HG02759 (cell line): Measurements from ENCODE around the gene FASN.

ENCODE experiments used
- ATAC-seq: cut with Tn5 transposase; IDR thresholded peaks from one replicate; pipeline ENCODE4 v1.9.1; 2021; ENCODE audit warnings: mild to moderate bottlenecking, moderate library complexity; ENCODE audit not compliant: unreplicated experiment

The FASN gene

DNA sequence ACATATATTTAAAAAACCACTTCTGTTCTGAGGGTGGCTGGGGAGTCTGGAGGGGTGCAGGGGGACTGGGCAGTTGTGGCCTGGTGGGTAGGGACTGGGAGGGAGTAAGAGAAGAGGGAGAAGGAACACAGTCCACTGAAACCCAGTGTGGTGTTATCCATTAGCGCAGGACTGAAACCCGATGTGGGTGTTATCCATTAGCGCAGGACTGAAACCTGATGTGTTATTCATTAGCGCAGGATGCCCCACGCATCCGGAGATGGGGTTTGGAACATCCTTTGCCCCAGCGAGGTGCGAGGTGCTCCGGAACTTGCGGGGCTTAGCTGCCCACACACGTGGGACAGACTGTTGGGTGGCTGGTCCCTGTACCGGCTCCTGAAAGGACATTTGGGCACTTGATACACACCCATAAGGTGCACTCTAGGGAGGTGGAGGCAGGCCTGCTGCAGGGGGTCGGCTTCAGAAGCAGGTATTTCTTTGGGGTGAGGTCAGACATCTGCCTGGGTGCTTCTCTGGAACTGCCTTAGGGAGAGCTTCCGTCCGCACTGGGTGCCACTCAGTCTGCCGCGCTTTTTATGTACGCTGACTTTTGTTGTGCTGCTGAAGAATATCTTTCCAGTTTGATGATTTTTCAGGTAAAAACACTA is 20.3 kb upstream of the FASN start:
- ATAC-seq: no peak

DNA sequence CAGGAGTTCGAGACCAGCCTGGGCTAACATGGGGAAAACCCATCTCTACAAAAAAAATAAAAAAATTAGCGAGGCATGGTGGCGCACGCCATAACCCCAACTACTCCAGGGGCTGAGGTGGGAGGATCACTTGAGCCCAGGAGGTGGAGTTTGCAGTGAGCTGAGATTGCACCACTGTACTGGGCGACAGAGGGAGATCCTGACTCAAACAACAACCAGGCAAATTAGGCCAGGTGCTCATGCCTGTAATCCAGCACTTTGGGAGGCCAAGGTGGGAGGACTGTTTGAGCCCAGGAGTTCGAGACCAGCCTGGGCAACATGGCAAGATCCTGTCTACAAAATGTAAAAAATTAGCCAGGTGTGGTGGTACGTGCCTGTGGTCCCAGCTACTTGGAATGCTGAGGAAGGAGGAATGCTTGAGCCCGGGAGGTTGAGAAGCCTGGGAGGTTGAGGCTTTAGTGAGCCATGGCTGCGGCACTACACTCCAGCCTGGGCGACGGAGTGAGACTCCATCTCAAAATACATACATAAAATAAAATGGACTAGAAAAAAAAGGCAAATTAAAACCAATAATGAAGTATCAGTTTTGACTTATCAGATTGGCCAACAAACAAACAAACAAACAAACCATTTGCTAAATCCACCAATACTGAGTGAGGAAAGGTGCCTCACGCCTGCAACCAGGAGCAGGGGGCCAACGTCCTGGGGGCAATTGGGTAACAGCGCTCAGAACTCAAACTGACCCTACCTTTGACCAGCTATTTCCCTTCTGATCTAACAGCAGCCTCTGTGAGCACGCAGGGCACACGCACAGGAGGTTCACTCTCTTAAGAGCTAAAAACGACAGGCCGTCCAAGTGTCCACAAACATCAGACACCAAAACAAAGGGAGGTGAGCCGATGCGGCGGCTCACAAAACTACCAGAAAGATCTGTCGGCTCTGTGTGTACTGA is 19.4 kb upstream of the FASN start:
- no peak for ATAC-seq

DNA sequence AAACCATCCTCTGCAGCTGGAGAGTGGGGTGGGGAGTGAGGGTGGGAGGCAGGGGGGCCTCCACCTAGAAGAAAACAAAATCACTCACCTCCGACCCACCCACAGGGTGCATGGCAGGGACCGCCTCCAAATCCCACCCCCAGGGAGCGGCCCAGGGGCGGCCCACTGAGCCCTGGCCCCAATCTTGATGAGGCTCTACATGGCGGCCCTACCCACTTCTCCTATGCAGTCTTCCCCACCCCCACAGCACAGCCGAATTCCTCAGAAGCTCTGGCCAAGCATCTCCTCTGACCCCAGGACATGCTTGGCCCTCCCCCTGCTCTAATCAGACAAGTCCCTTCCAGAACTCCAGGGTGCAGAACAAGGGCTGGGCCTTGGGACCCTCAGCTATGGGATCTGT is 18.2 kb upstream of the FASN start:
- ATAC-seq: no peak

DNA sequence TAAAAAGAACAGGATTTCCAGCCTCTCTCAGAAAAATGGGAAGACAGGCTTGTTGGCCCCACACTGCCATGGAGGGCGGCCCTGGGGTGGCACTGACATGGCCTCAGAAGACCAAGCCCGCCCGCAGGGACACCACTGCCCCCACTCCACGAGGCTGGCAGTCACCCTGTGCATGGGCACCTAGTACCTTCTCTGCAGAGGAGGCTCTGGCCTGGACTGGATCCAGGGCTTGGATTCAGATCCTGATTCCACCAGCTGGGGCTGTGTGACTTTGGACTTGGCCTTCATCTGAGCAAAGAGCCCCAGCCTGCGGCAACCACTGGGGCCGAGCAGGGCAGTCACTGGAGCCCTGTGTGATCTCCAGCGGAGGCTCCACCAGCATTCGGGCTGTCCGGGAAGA is 16.8 kb upstream of the FASN start:
- no peak for ATAC-seq

DNA sequence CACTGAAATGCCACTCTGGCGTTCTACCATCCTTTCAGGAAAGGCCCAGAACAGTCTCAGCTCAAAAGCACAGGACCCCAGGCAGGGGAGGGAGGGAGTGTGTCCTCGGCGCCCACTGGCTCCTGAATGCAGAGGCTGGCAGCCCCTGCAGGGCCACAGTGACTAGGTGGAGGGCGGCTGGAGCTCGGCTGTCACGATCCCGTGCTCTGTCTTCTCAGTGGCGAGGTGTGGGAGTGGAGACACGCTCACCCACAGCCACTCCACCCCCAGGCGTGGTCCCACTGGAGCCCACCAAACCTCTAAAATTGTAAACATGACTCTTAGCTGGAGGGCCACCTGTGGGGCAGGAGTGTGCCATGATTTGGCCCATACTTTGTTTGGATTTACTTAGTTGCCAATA is 16.4 kb upstream of the FASN start:
- no peak for ATAC-seq

DNA sequence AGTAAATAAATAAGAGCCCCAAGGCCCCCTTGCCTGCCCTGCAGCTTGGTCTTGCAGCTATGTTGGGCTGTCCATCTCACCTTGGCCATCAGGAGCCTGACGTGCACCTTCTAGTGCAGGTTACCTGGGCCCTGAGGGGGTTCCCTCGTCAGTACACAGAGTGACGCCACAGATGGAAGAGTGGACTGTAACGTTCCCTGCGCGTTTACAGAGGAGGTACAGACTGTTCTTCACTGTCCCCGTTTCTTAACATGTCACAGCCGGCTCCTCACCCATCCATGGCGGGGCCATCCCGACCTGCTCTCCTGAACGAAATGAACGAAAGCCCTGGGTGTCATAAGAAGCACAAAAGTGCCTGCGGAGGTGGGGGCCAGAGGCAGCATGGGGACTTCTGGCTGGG is 15.9 kb upstream of the FASN start:
- ATAC-seq: no peak

DNA sequence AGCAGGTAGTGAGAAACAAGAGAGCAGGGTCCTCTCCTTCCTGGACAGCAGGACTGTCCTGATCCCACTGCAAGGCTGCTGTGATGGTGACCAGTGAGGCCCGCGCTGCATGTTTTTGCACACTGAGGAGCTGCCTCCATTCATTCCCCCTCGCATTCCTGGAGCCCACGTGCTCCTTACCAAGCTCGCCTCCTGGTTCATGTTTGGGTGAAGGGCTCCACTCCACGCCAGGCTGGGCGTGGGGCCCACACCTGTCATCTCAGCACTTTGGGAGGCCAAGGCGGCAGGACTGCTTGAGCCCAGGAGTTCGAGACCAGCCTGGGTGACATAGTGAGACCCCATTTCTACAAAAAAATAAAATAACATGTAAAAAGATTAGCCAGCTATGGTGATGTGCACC is 15.4 kb upstream of the FASN start:
- ATAC-seq: no peak

DNA sequence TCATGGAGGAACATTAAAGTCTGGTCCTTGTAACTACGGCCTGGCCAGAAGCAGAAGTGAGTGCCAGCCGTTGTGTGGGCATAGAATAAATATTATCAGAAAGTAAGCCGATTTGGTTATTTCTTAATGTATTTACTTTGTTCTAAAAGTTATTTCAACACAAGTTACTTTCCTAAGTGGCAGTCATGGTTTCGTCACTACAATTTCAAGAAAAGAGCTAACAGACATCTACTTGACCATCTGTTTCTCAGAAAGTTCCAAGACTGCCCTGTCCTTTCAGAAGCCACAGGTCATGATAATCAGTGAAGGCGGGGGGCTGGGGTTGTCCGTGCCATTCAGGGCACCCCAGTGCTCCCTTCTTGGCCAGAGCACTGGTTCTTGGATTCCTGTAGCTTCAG is 14.9 kb upstream of the FASN start:
- no peak for ATAC-seq

DNA sequence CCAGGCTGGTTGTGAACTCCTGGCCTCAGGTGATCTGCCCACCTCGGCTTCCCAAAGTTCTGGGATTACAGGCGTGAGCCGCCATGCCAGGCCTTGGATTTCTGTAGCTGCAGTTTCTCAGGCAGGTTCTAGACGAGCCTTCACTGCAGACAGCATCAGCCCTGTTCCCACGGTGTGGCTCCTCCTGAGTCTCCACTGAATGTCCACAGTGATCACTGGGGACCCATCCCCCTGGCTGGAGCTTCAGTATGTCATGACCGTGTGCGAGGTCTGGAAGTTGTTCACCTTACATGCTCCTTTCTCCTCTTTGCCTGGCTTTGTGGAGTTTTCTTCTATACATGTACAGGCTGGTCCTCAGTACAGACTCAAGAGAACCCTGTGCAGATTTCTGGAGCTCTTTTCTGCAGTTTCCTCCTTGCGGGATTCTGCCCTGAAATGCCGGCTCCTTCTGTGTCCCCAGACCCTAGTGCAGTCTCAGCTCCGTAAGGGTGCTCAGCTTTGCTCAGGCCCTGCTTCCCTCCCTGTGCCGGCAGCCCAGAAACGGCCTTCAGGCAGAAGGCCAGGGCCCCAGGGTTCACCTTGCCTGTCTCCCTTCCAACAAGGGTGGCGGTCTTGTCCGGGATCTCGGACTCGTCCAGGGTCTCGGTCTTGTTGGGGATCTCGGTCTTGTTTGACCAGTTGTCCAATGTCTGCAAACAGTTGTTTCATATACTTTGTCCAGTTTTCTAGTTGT is 14.3 kb upstream of the FASN start:
- ATAC-seq: no peak

DNA sequence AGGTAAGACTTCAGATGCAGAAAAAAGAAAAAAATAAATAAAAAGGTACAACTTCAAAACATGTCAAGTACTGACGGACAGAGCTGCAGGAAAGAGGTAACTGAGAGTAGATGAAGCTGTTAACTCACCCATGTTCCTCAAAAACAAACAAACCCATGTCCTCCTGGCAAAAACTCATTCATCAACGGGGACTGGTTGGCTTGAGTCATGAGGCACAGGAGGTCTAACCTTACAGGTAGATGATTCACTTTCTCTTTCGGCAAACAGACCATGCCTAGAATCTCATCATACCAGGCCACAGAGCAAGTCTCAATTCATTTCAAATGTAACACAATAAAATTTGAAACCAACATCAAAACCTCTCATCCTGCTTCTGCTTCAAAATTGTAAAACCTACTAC is 12.3 kb upstream of the FASN start:
- ATAC-seq: no peak

DNA sequence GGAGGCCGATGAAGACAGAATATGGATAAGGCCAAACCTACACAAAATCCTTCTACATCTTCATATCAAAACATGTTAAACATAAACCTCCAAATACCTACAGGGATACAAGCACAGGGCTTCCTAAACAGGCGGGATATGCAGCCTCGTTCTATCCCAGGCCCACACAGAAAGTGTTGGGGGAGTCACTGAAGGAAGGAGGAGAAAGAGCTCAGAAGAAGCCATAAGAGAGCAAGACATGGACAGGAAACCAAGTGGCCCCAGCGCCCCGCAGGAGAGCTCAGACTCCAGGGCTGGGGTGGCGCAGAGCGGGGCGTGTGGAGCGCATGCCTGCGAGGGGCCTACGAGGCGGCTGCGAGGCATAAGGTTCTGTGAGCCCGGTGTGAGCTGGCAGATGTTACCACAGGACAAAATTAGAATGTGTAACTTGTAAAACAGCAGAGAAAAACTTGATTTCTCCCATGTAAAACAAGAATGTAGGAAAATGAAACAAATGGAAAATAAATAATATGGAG is 11.0 kb upstream of the FASN start:
- ATAC-seq: no peak

DNA sequence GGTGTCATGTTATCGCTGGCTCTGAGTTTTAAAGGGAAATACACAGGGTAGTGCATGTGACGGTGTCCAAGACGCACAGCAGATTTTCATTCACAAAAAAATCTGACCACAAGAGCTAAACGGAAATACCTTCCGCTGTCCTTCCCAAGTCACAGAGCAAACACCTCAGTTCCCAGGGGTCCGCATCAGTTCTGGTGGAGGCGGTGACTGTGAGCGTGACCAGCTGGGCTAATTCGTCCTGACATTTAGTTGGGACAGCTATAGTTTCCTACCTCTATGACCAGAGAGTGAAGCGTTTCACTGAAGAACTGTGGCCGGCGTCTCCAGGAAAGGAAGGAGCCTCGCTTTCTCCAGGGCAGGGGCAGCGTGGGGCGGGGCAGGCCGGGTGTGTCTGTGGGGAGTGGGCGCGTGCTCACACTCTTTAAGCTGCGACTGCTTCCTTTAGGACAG is 10.5 kb upstream of the FASN start:
- ATAC-seq: no peak

DNA sequence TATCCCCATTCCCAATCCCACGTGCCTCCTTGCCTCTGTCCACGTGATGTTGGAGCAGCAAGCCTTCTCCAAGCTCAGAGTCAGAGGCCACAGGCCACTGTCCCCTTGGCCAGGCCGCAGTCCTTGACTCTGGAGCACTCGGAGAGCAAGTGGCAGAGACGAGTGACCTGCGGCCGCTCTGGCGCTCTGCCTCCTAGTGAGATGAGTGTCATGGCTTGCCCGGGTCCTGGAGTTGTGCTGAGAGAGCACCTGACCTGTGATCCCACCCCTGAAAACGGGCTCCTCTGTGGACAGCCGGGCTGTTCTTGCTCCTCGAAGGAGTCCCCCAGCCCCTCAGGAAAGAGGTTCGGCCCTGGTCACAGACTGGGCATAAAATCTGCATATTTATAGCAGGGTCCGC is 10.0 kb upstream of the FASN start:
- no peak for ATAC-seq

DNA sequence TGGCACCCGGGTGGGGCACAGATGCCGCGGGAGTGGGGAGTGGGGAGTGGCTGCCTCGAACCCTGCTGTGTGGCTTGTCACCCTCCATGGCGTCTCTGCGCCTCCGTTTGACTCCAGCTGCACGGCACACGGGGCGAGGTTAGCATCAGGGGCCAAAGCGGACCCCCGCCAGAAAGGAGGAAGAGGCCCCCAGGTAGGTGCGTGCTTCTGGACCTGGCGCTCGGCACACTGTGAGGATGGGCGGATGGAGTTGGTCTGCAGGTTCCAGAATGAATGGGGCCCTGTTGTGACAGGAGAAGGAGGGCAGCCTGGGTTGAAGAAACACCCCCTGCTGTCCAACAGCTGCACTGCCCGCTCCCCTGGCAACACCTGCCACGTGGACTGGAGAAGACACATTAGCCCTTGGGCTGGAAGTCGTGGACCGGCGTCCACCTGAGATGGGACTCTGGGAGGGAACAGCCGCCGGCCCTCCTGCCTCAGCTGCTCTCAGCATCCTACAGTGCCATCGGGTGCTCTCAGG is 9.4 kb upstream of the FASN start:
- ATAC-seq: no peak

DNA sequence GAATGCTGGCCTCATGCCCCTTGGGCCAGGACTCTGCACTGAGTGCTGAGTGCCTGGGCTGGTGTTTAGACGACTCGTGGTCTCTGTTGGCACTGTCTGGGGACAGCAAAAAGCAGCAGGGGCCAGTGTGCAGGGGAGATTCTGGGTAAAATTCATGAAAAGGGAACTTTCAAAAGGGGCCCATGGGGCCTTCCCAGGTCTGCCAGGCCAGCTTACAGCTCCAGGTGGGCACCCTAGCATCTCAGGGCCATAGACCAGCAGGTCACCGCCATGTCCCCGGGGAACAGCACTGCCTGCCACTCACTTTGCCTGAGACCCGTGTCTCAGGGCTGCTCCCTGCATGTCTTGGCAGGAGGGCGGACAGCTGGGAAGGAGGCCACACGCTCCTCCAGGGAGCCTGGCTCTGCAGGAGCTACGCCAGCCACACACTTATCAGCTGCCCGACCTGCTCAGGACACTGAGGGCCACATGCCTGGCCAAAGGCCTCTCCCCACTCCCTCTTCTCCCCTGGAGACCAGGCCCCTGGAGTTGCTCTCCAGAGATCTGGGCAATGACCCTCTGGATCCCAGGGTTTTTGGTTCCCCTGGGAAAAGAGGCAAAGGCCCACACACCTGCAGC is 8.8 kb upstream of the FASN start:
- no peak for ATAC-seq

DNA sequence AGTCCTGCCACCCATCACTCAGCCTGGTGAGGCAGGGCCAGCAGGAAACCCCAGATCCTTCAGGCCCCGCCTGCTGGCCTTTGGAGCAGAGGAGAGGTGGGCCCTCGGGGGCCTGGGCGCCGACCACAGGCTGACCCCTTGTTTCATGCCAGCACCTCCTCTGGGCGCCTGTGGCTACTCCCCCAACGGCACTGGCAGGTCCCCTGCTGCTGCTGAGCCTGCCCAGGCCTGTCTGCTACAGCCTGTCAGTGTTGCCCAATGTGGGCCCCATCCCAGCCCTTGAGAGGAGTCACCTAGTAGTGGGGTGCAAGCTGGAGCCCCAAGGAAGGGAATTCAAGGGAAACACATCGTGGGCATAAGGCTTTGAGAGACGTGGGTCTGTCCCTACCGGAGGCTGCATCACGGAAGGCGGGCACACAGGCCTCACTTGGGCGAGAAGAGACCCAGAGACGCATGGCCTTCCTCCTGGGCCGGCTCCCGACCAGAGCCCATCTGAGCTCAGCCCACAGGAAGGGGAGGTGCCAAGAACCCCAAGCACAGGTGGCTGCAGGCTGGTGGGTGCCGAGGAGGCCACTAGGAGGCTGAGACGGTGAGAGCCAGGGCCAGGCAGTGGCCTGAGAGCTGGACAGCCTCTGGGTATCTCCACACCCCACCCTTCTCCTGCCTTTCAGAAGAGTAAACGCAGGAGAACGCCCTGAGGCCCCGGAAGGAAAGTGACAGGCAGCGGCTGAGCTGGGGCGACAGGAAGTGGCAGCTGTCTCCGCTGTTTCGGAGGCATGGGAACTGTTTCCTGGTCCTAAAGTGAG is 8.0 kb upstream of the FASN start:
- peak; percentile 86 for ATAC-seq

DNA sequence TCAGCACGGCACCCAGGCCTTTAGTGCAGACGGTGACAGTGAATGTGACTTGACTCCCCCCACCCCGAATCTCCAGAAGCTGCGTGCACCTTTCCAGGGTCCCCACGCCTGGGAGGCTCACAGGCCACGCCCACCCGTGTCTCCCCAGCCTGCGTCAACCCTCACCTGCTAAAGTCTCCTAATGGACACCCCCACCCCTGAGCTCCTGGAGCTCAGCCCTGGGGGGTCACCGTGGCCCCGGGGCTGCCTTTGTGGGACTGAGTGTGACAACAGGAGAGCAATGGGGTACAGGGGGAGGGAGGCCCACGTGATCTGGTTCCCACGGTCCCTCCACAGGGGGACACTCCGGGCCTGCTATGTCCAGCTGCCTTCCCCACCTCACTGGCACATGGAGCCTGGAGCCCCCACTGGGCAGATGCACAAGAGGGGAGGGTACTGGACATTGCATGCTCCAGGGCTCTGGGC is 7.4 kb upstream of the FASN start:
- ATAC-seq: no peak

DNA sequence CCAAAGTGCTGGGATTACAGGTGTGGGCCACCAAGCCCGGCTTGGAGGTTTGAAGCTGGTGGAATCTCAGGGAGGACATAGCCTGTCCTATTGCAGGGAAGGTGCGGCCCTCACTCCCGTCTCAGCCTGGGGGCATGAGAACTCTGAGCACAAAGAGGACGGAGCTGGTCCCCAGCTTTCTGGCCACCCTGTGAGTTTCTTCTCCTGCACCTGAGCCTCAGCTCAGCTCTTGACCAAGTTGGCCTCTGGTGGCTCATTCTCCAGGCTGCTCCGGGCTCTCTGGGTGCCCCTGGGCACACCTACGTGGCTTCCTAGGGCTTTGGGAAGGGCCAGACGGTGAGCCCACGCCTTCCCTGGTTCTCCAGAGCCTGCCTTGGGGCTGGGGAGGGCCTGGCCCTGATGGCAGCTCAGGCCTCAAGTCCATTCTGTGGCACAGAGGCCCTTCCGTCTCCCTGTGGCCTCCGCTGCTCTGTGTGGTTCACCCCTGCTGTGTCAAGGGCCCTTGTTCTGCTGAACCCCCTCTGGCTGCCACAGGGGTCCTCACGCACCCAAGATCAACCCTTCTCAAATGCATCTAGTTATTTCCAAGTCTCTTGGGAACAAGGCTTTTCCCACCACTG is 6.9 kb upstream of the FASN start:
- no peak for ATAC-seq
